ENCODE results near the gene TPGS1.
A peak's percentile ranks its signal among the peaks of the same experiment; 100 is the strongest.

TPGS1 gene

GRCh38 chr19:507286-508203 lies at the start of gene TPGS1:
Gene TPGS1 (plus strand): TSS chr19:507497. CDS start chr19:507507, 10 bp downstream.
- peak; percentile 90 for DNase-seq

- DNase-seq = no peak
Observed at GRCh38 chr19:457636-458035, 49.7 kb upstream of the TPGS1 start.

GRCh38 chr19:458091-459042 lies 48.9 kb upstream of the TPGS1 start:
- DNase-seq = no peak

- no peak for DNase-seq
Observed at GRCh38 chr19:459724-460511, 47.4 kb upstream of the TPGS1 start.

GRCh38 chr19:460877-461720 lies 46.2 kb upstream of the TPGS1 start, which contains the start of gene SHC2:
Gene SHC2 (minus strand): TSS chr19:461033. CDS start chr19:460996, 37 bp downstream.
- DNase-seq = no peak

GRCh38 chr19:461721-462551 lies 45.4 kb upstream of the TPGS1 start:
- DNase-seq = no peak

- DNase-seq = no peak
Observed at GRCh38 chr19:463483-464207, 43.7 kb upstream of the TPGS1 start.

- no peak for DNase-seq
Observed at GRCh38 chr19:464208-464545, 43.1 kb upstream of the TPGS1 start.

- DNase-seq = no peak
Observed at GRCh38 chr19:465056-465816, 42.1 kb upstream of the TPGS1 start.

- DNase-seq = no peak
Observed at GRCh38 chr19:467554-467953, 39.7 kb upstream of the TPGS1 start.

- DNase-seq = no peak
Observed at GRCh38 chr19:468587-469256, 38.6 kb upstream of the TPGS1 start.

- DNase-seq = no peak
Observed at GRCh38 chr19:469833-470232, 37.5 kb upstream of the TPGS1 start.

GRCh38 chr19:470701-471100 lies 36.6 kb upstream of the TPGS1 start:
- DNase-seq = no peak

- no peak for DNase-seq
Observed at GRCh38 chr19:472005-472858, 35.1 kb upstream of the TPGS1 start.

- DNase-seq = no peak
Observed at GRCh38 chr19:474126-475078, 32.9 kb upstream of the TPGS1 start.

- DNase-seq = no peak
Observed at GRCh38 chr19:475360-475759, 31.9 kb upstream of the TPGS1 start.
